Right renal pelvis (tissue), 4 donors: ENCODE measurements around the gene CTDNEP1. TPM values are rescaled to one million over a fixed set of nuclear protein-coding genes. Genes with fewer than 3 reads are reported as not detected.
"Not testable (repeated sequence)": the region's sequence is repeated elsewhere in the genome, so short reads cannot be mapped to it uniquely, and the experiment has no call there.

Experiments used
- DNase-seq, 4 donors: peaks; one replicate each; pipeline ENCODE4 v3.0.0-alpha.2; 2013; ENCODE audit warnings: low read depth in 4 of 4, low spot score in 3 of 4, missing footprints in 1 of 4
- polyA plus RNA-seq, 4 donors: library from polyadenylated mRNA; unstranded; fragments of 120-200 nt; gene quantifications; one replicate each; pipeline ENCODE4 v1.2.1, GENCODE V29; 2013; ENCODE audit not compliant: insufficient read length in 4 of 4

Gene CTDNEP1
- polyA plus RNA-seq, 4 donors = 147 to 167 (median 159) TPM

DNA sequence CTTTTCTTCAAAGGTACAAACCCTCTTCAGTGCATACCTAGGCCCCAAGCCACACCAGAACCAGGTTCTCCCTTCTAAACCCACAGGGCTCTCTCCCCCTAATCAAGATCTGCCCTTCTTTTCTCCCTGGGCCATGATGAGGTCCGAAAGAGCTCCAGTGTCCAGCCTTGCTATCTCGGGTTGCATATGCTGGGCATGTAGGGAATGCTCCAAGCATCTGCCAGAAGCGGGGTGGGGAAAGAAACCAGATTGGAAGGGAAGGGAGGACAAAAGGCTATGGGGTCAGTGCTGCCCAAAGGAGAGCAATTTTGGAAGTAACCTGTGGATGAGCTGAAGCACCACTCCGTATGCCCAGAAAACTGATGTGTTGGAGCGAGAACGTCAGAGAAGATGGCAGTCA, 2.3 kb downstream of the CTDNEP1 start:
- no peak for DNase-seq

DNA sequence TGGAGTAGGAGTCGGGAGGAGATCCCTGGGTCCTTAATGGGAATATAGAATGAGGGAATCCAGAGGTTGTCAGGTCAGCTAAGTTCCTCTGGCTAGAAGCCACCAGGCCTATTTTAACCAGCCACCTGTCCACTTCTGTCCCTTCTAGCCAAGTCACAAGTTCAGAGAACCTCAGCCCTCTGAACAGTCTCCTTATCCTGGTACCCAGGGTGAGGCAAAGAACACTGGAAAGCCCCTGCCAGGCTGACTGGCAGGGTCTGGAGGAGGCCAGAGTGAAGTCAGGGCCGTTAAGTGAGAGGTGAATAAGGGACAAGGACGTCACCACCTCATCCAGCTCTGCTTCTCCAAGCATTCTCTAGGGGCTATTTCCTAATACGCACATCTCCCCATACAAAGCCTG, 2.7 kb downstream of the CTDNEP1 start:
- no peak for DNase-seq

DNA sequence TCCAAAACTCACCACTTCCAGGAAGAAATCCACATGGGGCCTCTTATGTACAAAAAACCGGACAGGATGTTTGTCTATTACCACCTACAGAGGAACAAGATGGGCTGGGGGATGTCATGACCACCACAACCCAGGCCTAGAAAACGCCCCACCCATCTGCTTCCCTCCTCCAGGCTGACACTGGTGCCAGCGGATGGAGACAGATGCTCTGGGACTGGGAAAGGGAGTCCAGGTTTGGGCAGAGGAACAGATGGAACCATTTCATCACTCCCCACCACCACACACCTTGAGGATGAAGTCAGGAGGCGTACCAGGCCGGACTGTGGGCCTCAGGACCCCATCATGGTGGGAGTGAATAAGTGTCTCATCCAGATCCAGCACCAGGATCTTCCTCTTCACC, 4.8 kb downstream of the CTDNEP1 start:
- no peak for DNase-seq

DNA sequence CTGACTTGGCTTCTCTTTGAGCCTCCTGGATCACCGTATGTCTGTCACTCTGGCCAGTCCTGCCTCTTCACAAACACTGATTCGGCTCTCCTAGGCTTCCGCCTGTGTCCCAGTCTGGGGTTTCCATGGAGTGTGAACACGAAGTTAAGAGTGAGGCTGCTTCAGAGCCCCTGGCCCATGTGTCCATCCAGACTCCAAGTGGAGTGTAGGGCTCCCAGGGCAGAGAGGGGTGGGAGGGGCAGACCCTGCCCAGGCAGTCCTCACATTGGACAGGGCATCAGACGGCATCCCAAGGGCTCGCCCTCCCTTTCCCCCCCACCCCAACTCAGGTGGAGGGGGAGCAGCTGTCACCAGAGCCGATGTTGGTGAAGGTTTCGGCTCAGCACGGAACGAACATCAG, 7.7 kb downstream of the CTDNEP1 start:
- DNase-seq = not testable (repeated sequence)

DNA sequence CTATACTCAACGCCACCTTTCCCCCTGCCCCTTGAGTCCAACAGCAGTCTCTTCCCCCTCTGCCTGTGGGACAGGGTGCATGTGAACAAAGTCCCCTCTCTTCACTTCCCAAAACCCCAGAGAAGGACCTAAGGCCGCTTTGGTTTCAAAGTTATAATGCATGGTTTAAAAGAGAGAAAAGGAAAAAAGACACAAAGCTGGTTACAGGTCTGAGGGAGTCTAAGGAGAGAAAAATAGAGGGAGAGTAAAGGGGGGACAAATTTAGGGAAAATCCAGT, 8.1 kb downstream of the CTDNEP1 start:
- DNase-seq = no peak

DNA sequence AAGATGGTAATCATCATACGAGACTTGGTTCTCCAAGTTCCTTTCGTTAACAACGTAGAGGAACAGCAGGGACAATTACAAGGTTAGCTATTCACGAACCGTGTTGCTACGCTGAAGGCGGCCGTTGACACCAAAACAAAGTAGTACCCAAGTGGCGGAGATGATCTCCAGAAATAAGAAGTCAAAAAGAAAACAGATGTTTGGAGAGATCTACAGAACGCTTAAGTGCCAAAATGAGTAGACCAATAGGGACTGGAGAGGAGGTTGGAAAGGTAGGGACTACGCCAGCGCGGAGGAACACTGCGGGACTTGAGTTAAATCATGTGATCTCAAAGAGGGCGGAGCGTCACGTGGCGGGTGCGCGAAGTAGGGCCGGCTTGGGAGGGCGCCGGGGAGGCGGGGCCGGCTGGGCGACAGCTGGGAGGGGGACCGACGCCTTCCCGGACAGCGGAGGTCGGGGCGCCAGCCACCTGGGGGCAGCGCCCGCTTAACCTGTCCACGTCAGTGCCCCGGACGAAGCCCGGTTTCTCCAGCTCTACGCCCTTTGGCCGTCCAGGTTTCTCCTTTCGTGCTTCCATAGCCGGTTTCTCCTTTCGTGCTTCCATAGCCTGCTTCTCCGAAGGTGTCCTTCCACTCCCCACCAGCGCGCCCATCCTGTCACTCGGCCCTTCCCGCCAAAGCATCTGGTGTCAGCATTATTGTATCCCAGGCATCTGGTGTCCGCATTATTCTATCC, 8.6 kb downstream of the CTDNEP1 start:
- peak; percentile 94 to 97 (median 96) for DNase-seq

DNA sequence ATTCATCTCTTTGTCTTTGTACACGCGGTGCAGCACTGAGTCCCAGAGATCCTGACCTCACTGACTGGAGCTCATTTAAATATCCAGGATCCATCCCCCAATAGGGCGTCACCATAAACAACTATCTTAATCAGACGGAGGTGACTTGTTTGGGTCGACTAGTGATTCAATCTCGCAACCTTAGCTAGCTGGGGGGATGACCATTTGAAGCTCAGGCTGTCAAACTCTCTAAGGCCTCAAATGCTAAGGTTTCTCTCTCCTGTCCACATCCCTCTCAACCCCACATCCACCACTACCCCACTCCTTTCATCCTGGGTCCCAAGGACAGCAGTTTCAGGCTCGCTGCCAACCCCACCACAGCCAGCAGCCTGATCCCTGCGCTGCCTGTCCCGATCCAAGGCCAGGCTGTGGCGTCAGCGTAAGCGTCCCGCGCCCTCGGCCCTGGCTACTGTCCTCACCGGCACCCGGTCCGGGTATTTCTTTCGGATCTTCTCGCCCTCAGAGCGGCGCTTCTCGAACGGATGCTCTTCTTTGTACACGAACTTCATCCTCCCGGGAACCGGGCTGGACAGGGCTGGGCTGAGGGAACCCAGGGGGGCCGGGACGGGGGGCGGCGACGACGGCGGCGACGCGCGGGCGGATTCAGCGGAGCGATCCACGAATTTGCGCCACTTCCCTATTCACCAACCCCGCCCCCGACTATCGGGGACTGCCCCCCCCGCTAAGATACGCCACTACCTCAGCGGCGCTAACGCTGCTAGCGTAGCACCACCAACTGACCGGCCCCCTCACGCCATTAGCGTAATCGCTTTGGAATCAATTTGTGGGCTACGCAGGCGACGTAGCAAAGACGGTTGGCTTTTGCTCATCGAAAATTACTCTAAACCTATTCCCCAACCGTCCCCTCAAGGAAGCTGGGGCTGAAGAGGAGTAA, 9.5 kb downstream of the CTDNEP1 start, which contains the start of gene GABARAP:
GABARAP (minus strand) TSS at position 667 of the 934 bp plus-strand sequence; CDS start at position 548, 119 bp downstream.
- peak; percentile 89 to 99 (median 93) for DNase-seq

DNA sequence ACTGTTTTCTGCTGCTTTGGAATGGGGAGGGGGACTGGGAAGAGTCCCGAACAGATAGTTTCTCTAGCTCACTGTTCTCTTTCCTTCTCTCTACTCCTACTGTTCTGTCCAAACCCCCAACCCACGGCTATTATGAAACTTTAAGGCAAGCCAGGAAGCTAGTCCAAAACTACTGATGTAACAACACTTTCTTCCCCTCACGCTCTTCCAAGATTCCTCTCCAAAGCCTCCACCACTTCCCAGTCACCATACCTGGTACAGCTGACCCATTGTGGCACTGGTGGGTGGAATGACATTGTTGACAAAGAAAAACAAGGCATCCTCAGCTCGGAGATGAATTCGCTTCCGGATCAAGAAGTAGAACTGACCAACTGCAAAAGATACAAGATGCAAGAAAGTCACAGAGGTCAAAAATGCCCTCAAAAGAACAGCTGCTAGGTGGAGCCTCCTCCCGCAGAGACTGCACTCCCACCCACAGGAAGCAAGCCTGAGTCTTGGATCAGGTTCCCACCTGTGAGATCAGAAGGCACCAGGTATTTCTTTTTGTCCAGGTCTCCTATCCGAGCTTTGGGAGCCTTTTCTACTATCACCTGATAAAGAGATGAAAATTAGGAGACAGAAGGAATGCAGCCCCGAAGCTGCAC, 10.3 kb downstream of the CTDNEP1 start:
- no peak for DNase-seq

DNA sequence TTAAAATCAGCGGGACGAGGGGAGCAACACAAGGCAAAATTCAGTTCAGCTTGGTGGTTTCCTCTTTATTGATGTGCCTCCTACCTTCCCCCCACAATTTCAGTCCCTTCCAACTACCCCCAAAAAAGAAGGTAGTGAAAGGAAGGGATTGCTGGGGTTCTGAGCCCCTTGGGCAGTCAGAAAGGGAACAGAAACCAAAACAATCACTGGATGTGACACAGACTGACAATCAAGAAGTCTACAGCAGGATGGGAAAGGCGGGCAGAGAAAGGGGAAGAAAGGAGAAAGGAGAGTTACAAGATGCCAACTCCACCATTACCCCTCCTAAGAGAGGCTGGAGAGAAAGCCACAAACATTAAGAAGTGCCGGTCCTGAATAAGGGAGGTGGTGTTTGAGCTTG, 11.2 kb downstream of the CTDNEP1 start:
- no peak for DNase-seq

DNA sequence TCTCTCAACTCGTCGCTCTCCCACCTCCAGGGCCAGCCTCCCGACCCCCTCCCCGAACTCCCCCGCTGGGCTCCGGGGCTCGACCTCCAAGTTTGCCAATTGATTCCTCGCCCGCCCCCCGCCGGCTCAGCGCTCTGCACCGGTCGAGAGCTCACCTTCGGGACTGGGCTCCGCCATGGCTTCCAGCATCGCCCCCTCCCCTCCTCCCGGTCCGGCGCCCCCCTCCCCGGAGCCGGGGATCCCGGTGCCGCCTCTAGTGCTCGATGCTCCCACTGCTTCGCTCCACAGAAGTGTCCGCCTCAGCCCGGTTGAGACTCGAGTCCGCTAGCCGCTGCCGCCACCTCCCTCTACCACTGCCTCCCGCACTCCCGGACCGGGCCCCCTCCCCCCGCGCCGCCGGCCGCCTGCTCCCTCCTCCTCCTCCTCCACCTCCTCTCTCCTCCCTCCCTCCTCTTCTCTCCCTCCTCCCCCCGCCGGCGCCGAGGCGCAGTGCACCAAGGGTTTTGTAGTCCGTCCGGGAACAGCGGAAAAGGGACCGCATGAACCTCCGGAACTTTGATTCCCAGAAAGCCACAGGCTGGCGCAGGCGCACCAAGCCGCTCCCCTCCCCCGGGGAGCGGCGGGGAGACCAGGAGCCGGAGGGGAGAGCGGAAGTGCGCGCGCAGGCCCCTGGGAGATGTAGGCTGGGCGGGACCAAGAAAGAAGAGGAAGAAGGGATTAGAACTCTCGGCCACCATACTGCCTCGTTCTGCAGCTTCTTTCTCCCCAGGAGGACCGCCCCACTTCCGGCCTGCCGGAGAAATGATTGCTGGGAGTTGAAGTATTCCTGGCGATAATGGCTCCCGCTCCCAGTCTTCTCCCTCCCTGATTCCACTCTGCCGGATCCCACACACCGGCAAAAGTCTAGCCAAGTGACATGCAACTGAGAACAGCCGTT, 12.2 kb downstream of the CTDNEP1 start, which contains the start of gene PHF23:
PHF23 (minus strand) TSS at position 367 of the 937 bp plus-strand sequence; CDS start at position 189, 178 bp downstream.
- DNase-seq = peak; percentile 98 to 99 (median 99)

DNA sequence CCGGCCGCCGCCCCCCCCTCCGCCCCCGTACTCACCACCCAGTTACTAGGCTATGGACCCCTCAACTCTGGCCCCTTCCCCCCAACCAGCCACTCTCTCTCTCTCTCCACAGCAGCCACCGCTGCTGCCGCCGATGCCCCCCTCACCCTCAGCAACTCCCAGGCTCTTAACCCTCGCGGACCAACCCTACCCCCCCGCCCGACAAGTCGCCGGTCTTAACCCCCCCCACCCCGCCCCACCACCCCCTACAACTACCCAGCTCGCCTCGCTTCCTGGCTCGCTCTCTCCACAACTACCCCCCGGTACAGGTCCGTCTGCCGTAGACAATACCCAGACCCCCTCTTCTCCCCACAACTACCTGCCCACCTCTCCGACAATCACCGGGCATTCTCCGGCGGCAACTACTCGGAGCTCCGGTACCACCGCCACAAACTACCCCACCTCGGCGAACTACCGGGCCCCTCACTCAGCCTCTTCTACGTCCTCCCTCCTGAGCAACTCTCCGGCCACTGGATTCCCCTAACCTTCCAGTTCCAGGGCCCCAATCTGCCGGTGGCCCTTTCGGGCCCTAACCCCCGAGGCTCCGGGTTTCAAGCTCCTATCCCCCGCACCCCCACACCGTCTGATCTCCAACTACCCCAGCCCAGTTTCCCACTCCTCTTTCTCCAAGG, 13.0 kb downstream of the CTDNEP1 start:
- DNase-seq = no peak

DNA sequence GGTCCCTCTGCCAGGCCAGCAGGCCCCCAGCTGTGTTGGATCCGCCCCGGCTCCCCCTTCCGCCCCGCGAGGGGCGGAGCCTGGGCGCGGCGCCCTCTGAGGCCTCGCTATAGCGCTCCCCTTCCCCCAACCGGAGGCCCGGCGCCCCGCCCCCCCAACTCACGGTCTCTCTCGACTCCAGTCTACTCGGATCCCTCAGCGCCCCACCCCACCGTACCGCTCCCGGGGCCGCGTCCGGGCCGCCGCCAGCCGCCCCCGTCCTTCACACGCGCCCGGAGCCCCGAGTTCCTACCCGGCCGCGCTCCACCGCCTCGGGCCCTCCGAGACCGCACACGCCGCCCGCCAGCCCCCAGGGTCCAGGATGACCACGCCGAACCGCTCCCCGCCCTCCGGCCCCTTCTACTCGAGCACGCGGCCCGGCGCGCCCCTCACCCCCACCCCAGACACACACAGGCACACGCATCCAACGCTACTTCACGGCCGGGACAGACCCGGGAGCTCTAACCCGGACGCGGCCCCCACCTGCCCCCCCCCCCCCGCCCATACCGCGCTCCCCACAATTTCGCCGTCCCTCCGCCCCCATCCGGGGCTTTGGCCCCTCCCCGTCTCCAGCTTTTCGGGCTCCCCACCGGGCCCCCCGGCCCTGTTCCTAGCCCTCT, 13.6 kb downstream of the CTDNEP1 start:
- no peak for DNase-seq

DNA sequence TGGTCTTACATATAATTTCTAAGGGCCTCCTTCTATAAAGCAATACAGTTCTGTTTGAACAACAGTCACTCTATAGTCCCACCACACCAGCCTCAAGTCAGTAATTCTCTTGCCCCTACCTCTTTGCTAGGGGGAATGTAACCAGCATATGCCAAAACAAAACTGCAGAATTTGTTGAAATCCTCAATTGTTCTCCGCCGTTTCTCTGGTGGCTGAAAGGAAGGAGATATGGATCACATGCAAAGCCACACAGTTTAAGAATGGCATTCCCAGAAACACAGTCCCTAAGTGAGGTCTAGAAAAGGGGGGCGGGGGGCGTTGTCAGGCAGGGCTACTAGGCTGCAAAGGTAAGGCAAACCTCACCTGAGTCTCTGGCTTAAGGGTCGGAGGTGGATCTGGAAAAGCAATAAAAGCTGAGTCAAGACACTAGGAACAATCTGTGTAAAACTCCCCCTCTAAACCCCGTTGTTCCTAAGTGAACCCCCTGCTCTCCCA, 14.2 kb downstream of the CTDNEP1 start:
- DNase-seq = no peak

DNA sequence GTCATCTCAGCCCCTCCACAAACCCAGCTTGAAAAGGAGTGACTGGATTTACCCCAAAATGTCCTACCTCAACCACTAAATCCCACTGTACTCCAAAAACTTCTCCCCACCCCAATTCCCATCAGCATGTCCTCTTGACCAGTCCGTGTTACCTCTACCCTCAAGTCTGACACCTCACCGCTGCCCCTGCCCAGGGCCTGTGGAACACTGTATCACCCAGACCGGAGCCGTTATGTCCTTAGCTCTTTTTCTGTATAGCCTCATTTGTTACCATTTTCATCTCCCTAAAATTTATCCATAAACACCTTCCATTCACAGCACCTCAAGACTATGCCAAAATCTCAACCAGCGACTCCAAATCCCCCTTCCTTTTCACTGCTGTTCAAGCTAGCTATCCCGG, 14.7 kb downstream of the CTDNEP1 start:
- DNase-seq = no peak

DNA sequence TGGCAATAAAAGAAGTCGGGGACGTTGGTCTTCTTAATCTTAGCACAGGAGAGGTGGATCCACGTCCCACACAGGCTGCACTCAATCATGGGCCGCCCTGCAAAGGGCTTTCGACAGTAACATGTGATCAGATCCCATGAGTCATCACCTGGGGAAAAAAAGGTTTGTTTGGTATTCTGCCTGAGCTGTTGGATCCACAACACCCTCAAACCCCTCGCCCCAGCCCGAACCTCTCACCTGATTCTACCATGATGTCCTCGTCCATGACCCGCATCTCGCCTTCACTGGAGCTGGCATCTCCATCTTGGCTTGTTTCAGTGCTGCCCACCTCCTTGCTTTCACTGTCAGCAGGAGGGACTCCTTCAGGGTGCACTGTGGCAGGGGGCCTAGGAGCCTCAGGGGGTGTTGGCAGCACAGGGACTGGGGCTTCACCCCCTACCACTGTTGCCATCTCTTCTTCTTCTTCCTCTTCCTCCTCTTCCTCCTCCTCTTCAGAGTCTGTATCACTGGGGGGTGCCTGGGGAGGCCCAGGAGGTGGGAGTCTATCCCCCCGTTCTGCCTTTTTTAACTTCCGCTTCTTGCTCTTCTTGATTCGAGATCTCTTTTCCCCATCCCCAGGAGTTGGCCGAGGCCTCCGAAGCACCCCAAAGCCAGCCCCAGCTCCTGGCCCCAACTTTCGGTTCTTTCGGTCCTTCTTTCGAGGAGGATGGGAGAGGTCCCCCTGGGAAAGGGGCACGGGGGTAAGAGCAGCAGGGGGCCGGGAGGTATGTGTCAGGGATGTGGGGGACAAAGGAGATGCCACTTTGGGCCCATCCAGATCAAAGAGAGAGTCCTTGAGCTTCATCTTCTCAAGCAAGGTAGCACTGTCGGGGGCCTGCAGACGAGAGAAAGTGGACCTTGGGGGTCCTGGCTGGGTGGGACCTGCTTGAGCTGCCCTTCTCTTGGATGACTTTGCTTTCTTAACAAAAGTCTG, 15.6 kb downstream of the CTDNEP1 start:
- no peak for DNase-seq

DNA sequence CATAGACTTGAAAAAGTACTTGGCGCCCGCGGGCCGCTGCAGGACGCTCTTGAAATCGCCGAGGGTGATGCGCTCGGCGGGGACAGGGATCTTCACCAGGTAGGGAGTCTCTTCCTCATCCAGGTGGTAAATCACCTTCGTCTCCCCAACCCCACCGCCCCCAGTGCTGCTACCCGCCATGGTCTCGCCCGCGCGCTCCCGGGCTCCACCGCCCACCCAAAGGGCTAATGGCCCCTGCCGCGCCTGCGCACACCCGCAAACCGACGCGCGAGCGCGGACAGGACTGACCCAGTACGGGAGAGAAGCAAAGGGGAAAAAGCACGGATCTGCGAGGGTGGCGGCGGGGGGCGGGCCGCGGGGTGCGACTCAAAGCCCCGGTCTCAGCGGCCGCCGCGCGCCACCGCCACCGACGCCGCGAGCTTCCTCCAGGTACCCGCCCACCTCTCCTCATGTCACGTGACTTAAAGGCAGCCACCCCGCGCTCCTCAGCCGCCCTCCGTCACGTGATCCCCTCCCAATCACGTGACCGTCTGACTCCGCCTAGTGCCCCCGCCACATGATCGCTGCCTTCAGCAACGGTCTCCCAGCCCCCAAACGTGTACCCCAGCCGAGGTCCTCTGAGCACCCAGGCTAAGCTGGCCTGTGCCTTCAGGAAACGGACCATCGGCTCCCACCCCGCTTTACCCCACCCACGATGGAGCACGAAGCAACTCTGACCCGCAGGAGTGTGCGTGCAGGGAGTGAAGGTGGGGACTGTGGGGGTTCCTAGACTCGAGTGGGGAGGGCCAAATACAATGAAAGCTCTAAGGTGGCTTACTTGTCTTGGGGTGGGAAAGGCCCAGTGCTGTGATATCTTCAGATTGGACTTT, 17.2 kb downstream of the CTDNEP1 start, which contains the start of gene DVL2:
DVL2 (minus strand) TSS at position 435 of the 869 bp plus-strand sequence; CDS start at position 180, 255 bp downstream.
- DNase-seq = peak in 3 of 4 donors; percentile 88 to 90 (median 89)

DNA sequence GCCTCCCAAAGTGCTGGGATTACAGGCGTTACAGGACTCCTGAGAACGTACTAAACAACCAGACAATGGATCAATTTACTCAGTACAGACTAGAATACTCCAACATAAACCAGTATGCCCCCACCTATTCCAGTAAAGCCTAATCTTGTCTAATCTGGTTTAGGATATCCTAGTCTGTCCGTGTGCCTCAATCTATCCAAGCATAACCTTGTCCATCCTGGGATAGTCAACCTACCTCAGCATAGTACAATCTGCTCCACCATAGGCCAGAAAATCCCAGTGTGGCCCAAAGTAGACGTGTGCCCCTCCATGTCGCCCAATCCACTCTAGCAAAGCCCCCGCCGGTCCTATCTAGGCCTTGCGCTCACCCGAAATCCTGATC, 17.8 kb downstream of the CTDNEP1 start:
- DNase-seq = no peak
